GM21423 (cell line): ENCODE results near the gene SAXO2.
"Not testable (repeated sequence)": the region's sequence is repeated elsewhere in the genome, so short reads cannot be mapped to it uniquely, and the experiment has no call there.

ENCODE experiments used
- ATAC-seq: cut with Tn5 transposase; IDR thresholded peaks from one replicate; pipeline ENCODE4 v1.9.1; 2021; ENCODE audit warnings: mild to moderate bottlenecking, moderate library complexity; ENCODE audit not compliant: unreplicated experiment

Gene SAXO2

GRCh38 chr15:82313446-82313845 is 50.8 kb downstream of the SAXO2 start:
- ATAC-seq = no peak

GRCh38 chr15:82313951-82314768 is 51.5 kb downstream of the SAXO2 start:
- ATAC-seq = not testable (repeated sequence)

- no peak for ATAC-seq
Observed at GRCh38 chr15:82314769-82315518, 52.3 kb downstream of the SAXO2 start.

- no peak for ATAC-seq
Observed at GRCh38 chr15:82315519-82316246, 53.1 kb downstream of the SAXO2 start.

GRCh38 chr15:82316247-82317090 is 53.9 kb downstream of the SAXO2 start:
- ATAC-seq = not testable (repeated sequence)

GRCh38 chr15:82317091-82317489 is 54.5 kb downstream of the SAXO2 start:
- ATAC-seq = no peak

- ATAC-seq = not testable (repeated sequence)
Observed at GRCh38 chr15:82317516-82317915, 54.9 kb downstream of the SAXO2 start.

- ATAC-seq = not testable (repeated sequence)
Observed at GRCh38 chr15:82318281-82318680, 55.7 kb downstream of the SAXO2 start.

- not testable (repeated sequence) for ATAC-seq
Observed at GRCh38 chr15:82319522-82320278, 57.1 kb downstream of the SAXO2 start.

- ATAC-seq = not testable (repeated sequence)
Observed at GRCh38 chr15:82320861-82321260, 58.2 kb downstream of the SAXO2 start.

GRCh38 chr15:82322488-82322887 is 59.9 kb downstream of the SAXO2 start:
- not testable (repeated sequence) for ATAC-seq

GRCh38 chr15:82324831-82325230 is 62.2 kb downstream of the SAXO2 start:
- ATAC-seq = not testable (repeated sequence)

- not testable (repeated sequence) for ATAC-seq
Observed at GRCh38 chr15:82325646-82326045, 63.0 kb downstream of the SAXO2 start.

GRCh38 chr15:82326896-82327295 is 64.3 kb downstream of the SAXO2 start:
- ATAC-seq = not testable (repeated sequence)

- ATAC-seq = not testable (repeated sequence)
Observed at GRCh38 chr15:82327372-82327771, 64.8 kb downstream of the SAXO2 start.

- not testable (repeated sequence) for ATAC-seq
Observed at GRCh38 chr15:82329039-82329438, 66.4 kb downstream of the SAXO2 start.

GRCh38 chr15:82330921-82331320 is 68.3 kb downstream of the SAXO2 start:
- ATAC-seq = not testable (repeated sequence)

GRCh38 chr15:82331576-82332304 is 69.1 kb downstream of the SAXO2 start:
- ATAC-seq = peak; percentile 81
